AG04449 (cell line): Measurements from ENCODE around the gene SEMA5B.

Experiments used
- CTCF ChIA-PET: fragments of 350-600 bp; formaldehyde crosslinking; extraction: SDS; loops from one replicate; lab custom pipeline; 2021; ENCODE audit warnings: antibody characterized with exemption; lab: Yijun Ruan, JAX
- POLR2A ChIA-PET: fragments of 400-600, 350-600 bp; formaldehyde crosslinking; extraction: SDS; loops from one replicate; lab custom pipeline; 2020; ENCODE audit warnings: antibody characterized with exemption, inconsistent platforms; lab: Yijun Ruan, JAX
- DNase-seq: peaks from one replicate; pipeline ENCODE4 v3.0.0-alpha.2; 2010; ENCODE audit warnings: low read depth, low spot score
- H3K4me3 ChIP-seq: 2 replicates; pipeline ENCODE4 v1.5.1; 2011; ENCODE audit warnings: low read depth, mild to moderate bottlenecking, control low read depth, low read length
- CTCF ChIP-seq: IDR thresholded peaks from one replicate; pipeline ENCODE4 v1.5.1; 2011; ENCODE audit warnings: mild to moderate bottlenecking, moderate library complexity, low read length, control low read depth, inconsistent platforms; ENCODE audit not compliant: insufficient read depth; ENCODE audit errors: missing control alignments

The SEMA5B gene

GRCh38 chr3:122946185-122946584 is 81.4 kb downstream of the SEMA5B start:
- CTCF ChIA-PET: interaction anchor here (0.9 kb wide), 1 partner anchor 83 kb away, joined by 3 read pairs; no protein-coding TSS in a partner anchor
- no peak overlapping the region for H3K4me3 ChIP-seq
- no peak for TF ChIP-seq CTCF
- DNase-seq: no peak
- POLR2A ChIA-PET: no interaction called here

GRCh38 chr3:122945230-122945629 is 82.3 kb downstream of the SEMA5B start:
- POLR2A ChIA-PET: no interaction called here
- CTCF ChIA-PET: interaction anchor here (0.9 to 6.3 kb wide), 2 partner anchors 84 kb away, joined by 3 to 97 read pairs; partner anchors contain the start of gene SEMA5B
- no peak overlapping the region for H3K4me3 ChIP-seq
- no peak for TF ChIP-seq CTCF
- DNase-seq: no peak

DNA sequence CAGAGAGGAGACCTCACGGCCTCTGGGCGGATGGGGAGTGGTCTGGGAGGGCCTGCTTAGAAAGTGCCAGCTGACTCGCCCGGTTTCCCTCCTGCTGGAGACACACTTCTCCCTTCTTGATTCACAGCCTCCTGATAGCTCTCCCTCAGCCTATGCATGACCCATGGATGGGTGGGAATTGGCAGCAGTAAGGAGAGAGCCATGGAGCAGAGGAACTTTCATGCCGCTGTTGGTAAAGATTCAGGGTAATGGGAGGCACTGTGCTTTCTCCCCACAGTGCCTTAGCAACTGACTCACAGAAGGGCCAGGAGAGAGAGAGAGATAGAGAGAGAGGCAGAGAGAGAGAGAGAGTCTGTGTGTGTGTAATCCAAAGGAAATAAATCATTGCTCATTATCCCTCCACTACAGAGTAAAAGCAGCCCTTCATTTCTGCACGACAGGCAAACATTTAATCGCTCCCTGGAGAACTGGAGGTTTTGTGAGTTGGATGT is 82.8 kb downstream of the SEMA5B start:
- TF ChIP-seq CTCF: no peak
- POLR2A ChIA-PET: no interaction called here
- CTCF ChIA-PET: interaction anchor here (1.6 to 6.3 kb wide), 3 partner anchors 10 to 314 kb away, joined by 5 to 97 read pairs (median 52); partner anchors contain the start of gene SEMA5B
- no peak overlapping the region for H3K4me3 ChIP-seq
- peak; percentile 19 for DNase-seq

GRCh38 chr3:122943828-122944190 is 83.8 kb downstream of the SEMA5B start:
- CTCF ChIA-PET: interaction anchor here (0.8 to 6.3 kb wide), 13 partner anchors 10 to 1397 kb away, joined by 3 to 97 read pairs (median 7); partner anchors contain the start of gene SEMA5B
- no peak overlapping the region for H3K4me3 ChIP-seq
- TF ChIP-seq CTCF: no peak
- POLR2A ChIA-PET: no interaction called here
- DNase-seq: no peak

DNA sequence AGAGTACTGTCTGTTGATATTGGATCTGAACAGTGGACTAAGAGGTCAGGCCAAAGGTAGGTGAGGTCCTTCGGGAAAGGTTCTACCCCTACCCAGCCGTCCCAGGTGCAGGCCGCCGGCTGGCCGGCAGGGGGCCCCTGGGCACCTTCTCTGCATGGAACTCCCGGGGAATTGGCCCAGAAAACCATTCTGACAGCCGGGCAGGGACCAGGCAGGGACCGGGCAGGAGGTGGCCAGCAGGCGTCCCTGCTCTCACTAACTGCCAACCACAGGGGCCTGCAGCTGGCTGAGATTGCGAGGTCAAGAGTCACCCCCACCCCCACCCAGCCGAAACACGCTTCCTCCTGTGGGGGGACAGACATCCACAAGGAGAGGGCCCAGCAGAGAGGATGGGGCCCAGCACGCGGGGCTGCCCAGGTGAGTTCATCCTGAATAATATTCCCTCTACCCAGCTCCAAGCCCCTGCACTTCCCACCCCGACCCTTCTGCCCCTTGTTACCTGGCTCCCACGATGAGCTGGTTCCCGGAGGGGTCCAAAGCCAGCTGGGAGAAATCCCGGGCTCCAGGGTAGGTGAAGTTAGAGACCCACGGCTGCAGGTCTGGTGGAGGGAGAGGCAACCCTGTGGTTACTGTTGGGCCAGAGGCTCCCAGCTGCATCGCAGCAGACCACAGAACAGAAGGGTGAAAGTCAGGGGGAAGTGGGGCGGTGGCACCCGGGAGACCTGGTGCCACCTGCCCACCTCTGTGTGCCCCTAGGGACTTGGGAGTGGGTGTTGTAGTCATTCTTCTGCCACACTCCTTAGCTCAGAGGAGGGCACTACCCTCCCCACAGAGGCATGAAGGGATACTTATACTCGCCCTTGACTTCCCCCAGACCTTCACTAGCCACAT is 84.4 kb downstream of the SEMA5B start:
- DNase-seq: no peak
- H3K4me3 ChIP-seq: no peak overlapping the region
- ChIA-PET CTCF (interaction anchor here (0.6 to 6.3 kb wide), 32 partner anchors 9 to 1397 kb away, joined by 3 to 97 read pairs (median 4); partner anchors contain the start of genes PDIA5 and SEMA5B), POLR2A (no interaction called here)
- peak; percentile 87 for TF ChIP-seq CTCF

GRCh38 chr3:122942239-122942638 is 85.3 kb downstream of the SEMA5B start:
- no peak for TF ChIP-seq CTCF
- POLR2A ChIA-PET: no interaction called here
- H3K4me3 ChIP-seq: no peak overlapping the region
- no peak for DNase-seq
- CTCF ChIA-PET: interaction anchor here (0.6 to 6.3 kb wide), 29 partner anchors 8 to 1396 kb away, joined by 3 to 97 read pairs (median 4); partner anchors contain the start of genes PDIA5 and SEMA5B
